Smooth muscle cell (in vitro differentiated cells): Measurements from ENCODE around the gene COA6. TPM values are rescaled to one million over a fixed set of nuclear protein-coding genes. Genes with fewer than 3 reads are reported as not detected.

Source experiments
- DNase-seq: peaks from one replicate; lab custom pipeline; 2025; ENCODE audit not compliant: unreplicated experiment; lab: John Stamatoyannopoulos, UW
- H2AFZ ChIP-seq: fragments of 200-600 bp; sonication (generic); 2 replicates; pipeline ENCODE4 v1.6.0; 2016; ENCODE audit warnings: antibody characterized with exemption, low read depth, mild to moderate bottlenecking
- H3F3A ChIP-seq: fragments of 200-600 bp; sonication (generic); 2 replicates; pipeline ENCODE4 v1.6.0; 2017; ENCODE audit warnings: antibody characterized with exemption, low read depth
- H3K27ac ChIP-seq: fragments of 200-600 bp; sonication (generic); 2 replicates; pipeline ENCODE4 v1.5.1; 2016; ENCODE audit warnings: low read depth, mild to moderate bottlenecking
- H3K27me3 ChIP-seq: fragments of 200-600 bp; sonication (generic); 2 replicates; pipeline ENCODE4 v1.6.1; 2016; ENCODE audit warnings: low read depth, mild to moderate bottlenecking
- H3K36me3 ChIP-seq: fragments of 200-600 bp; sonication (generic); 2 replicates; pipeline ENCODE4 v1.5.1; 2016; ENCODE audit warnings: low read depth
- H3K4me1 ChIP-seq: fragments of 200-600 bp; sonication (generic); 2 replicates; pipeline ENCODE4 v1.5.1; 2016; ENCODE audit warnings: low read depth
- H3K4me2 ChIP-seq: fragments of 200-600 bp; sonication (generic); 2 replicates; pipeline ENCODE4 v1.6.0; 2016; ENCODE audit warnings: mild to moderate bottlenecking
- H3K4me3 ChIP-seq: fragments of 200-600 bp; sonication (generic); 2 replicates; pipeline ENCODE4 v1.5.1; 2016; ENCODE audit warnings: mild to moderate bottlenecking
- H3K79me2 ChIP-seq: fragments of 200-600 bp; sonication (generic); 2 replicates; pipeline ENCODE4 v1.6.0; 2016; ENCODE audit warnings: low read depth, mild to moderate bottlenecking
- H3K9ac ChIP-seq: fragments of 200-600 bp; sonication (generic); 2 replicates; pipeline ENCODE4 v1.6.0; 2016; ENCODE audit warnings: low read depth
- H3K9me3 ChIP-seq: fragments of 200-600 bp; sonication (generic); replicated peaks from 2 replicates; pipeline ENCODE4 v1.5.1; 2016; ENCODE audit warnings: low read depth
- H4K20me1 ChIP-seq: fragments of 200-600 bp; sonication (generic); 2 replicates; pipeline ENCODE4 v1.6.0; 2016; ENCODE audit warnings: low read depth
- WGBS: methylation state at CpG from one replicate; pipeline ENCODE4 v1.1.7; 2016; ENCODE audit warnings: low lambda C conversion rate; 5-methylcytosine and 5-hydroxymethylcytosine counted together
- polyA plus RNA-seq: library from polyadenylated mRNA; unstranded; fragments of >200 nt; fragmentation: Nextera tagmentation; extraction: Ambion mirVana; gene quantifications from 2 replicates; pipeline ENCODE4 v1.2.1, GENCODE V29; 2016
- total RNA-seq: library from RNA; depleted of rRNA; stranded (reverse); fragments of >200 nt; gene quantifications from 2 replicates; pipeline ENCODE4 v1.2.3, GENCODE V29; 2014
- TF ChIP-seq, protein P1 (sequence below): fragments of 200-600 bp; sonication (generic); IDR thresholded peaks from 2 replicates; pipeline ENCODE4 v1.5.1; 2017; ENCODE audit warnings: borderline replicate concordance, mild to moderate bottlenecking, antibody characterized with exemption; ENCODE audit not compliant: insufficient read depth, poor library complexity, severe bottlenecking

COA6 gene
- total and polyA plus RNA-seq, 2 experiments from 2014 or later, result 43.5 to 56.3 TPM

DNA sequence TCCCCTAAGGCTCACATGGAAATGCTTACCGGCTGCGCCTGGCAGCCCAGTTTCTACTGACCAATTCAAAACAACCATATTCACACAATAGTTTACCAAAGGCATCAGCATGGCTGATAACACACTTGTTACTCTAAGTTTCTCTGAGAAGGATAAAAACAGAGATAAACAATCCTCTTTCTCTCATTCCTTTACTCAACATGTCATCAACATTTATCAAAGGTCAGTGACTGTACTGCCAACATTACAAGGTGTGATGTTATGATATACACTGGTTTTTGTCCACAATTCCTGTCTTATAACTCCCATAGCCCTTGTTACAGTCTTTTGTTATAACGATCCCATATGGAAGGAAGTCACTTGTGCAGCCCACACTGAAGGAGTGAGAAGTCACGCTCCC lies 33.6 kb downstream of the COA6 start:
- 81% methylated on average over 4 of the region's 4 CpGs for WGBS
- H3K4me2 ChIP-seq, result no peak overlapping the region
- TF ChIP-seq, protein P1, sequence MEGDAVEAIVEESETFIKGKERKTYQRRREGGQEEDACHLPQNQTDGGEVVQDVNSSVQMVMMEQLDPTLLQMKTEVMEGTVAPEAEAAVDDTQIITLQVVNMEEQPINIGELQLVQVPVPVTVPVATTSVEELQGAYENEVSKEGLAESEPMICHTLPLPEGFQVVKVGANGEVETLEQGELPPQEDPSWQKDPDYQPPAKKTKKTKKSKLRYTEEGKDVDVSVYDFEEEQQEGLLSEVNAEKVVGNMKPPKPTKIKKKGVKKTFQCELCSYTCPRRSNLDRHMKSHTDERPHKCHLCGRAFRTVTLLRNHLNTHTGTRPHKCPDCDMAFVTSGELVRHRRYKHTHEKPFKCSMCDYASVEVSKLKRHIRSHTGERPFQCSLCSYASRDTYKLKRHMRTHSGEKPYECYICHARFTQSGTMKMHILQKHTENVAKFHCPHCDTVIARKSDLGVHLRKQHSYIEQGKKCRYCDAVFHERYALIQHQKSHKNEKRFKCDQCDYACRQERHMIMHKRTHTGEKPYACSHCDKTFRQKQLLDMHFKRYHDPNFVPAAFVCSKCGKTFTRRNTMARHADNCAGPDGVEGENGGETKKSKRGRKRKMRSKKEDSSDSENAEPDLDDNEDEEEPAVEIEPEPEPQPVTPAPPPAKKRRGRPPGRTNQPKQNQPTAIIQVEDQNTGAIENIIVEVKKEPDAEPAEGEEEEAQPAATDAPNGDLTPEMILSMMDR, result no peak
- no peaks in the 10 kb centered on the region for H4K20me1 ChIP-seq
- H2AFZ ChIP-seq, result no peak overlapping the region
- no peaks in the 10 kb centered on the region for H3K36me3 ChIP-seq
- no peak overlapping the region for H3K9ac ChIP-seq
- DNase-seq, result no peak
- H3K79me2 ChIP-seq, result no peaks in the 10 kb centered on the region
- no peak overlapping the region for H3K27ac ChIP-seq
- no peaks in the 10 kb centered on the region for H3K27me3 ChIP-seq
- H3K4me1 ChIP-seq, result no peaks in the 10 kb centered on the region
- H3F3A ChIP-seq, result no peaks in the 10 kb centered on the region
- H3K4me3 ChIP-seq, result no peak overlapping the region
- H3K9me3 ChIP-seq, result no peaks in the 10 kb centered on the region

GRCh38 chr1:234408757-234409156 lies 35.5 kb downstream of the COA6 start:
- no peak overlapping the region for H3K9ac ChIP-seq
- H3K27me3 ChIP-seq, result no peaks in the 10 kb centered on the region
- no peaks in the 10 kb centered on the region for H3K4me1 ChIP-seq
- H4K20me1 ChIP-seq, result no peaks in the 10 kb centered on the region
- no peaks in the 10 kb centered on the region for H3K36me3 ChIP-seq
- H3K4me3 ChIP-seq, result no peak overlapping the region
- no peak overlapping the region for H3K27ac ChIP-seq
- H3F3A ChIP-seq, result no peaks in the 10 kb centered on the region
- no peak overlapping the region for H2AFZ ChIP-seq
- H3K4me2 ChIP-seq, result no peak overlapping the region
- no peak for DNase-seq
- 94% methylated on average over 9 of the region's 9 CpGs for WGBS
- TF ChIP-seq, protein P1, result no peak
- no peaks in the 10 kb centered on the region for H3K9me3 ChIP-seq
- H3K79me2 ChIP-seq, result no peaks in the 10 kb centered on the region

DNA sequence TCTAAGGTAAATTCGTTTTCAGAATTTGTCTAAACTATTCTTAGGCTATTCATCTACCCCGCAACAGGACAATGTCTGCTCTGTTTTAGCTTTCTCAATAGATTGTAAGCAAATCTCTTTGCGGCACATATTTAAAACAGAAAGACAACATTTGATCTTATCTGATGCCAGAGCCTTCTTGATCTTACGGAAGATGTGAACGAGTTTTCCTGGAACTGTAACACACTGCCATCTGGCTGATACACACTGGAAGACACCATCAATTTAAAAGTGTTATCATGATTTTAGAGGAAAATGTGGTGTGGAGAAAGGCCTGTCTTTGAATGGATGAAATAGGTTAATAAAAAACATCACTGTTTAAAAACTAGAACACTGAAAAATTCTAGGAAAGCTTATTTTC lies 36.1 kb downstream of the COA6 start:
- Histone ChIP-seq H4K20me1 (no peaks in the 10 kb centered on the region), H3K36me3 (no peaks in the 10 kb centered on the region), H3K4me3 (no peak overlapping the region), H3K27me3 (no peaks in the 10 kb centered on the region), H3K9me3 (no peaks in the 10 kb centered on the region), H3F3A (no peaks in the 10 kb centered on the region), H3K27ac (no peak overlapping the region), H3K4me2 (no peak overlapping the region), H3K4me1 (no peaks in the 10 kb centered on the region), H2AFZ (no peak overlapping the region), H3K9ac (no peak overlapping the region), H3K79me2 (no peaks in the 10 kb centered on the region)
- TF ChIP-seq, protein P1, result no peak
- 73% methylated on average over 5 of the region's 5 CpGs for WGBS
- no peak for DNase-seq

DNA sequence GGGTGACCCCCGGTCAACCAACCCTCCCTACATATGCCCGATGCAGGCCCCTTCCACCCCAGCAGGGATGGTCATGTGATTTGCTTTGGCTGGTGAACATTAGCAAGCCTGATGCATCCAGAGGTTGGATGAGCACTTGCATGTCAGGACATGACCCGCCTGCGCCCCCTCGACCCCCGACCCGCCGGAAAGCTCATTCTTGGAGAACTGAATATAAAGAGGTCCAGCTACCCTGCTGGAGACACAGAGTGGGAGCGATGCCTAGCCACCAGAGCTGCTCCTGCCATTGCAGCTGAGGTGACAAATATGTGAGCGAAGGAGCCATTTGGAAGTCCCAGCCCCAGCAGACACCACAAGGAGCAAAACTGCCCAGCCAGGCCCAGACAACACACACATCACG lies 39.6 kb downstream of the COA6 start:
- no peaks in the 10 kb centered on the region for H3F3A ChIP-seq
- no peaks in the 10 kb centered on the region for H4K20me1 ChIP-seq
- no peaks in the 10 kb centered on the region for H3K79me2 ChIP-seq
- DNase-seq, result no peak
- H3K4me1 ChIP-seq, result no peaks in the 10 kb centered on the region
- WGBS, result 94% methylated on average over 11 of the region's 11 CpGs
- H3K9ac ChIP-seq, result no peak overlapping the region
- H3K4me2 ChIP-seq, result no peak overlapping the region
- H3K36me3 ChIP-seq, result no peaks in the 10 kb centered on the region
- H3K27ac ChIP-seq, result no peak overlapping the region
- no peaks in the 10 kb centered on the region for H3K27me3 ChIP-seq
- TF ChIP-seq, protein P1, result no peak
- H3K4me3 ChIP-seq, result no peak overlapping the region
- H3K9me3 ChIP-seq, result no peaks in the 10 kb centered on the region
- H2AFZ ChIP-seq, result no peak overlapping the region
